HCT116 (cell line): ENCODE results near the gene CNPY4.

Experiments
- EZH2phosphoT487 ChIP-seq: fragments of 200-600 bp; IDR thresholded peaks from 2 replicates; pipeline ENCODE4 v1.6.1; 2018; ENCODE audit warnings: antibody characterized with exemption, borderline replicate concordance
- POLR2A ChIP-seq: IDR thresholded peaks from 2 replicates; pipeline ENCODE4 v1.7.0; 2011; ENCODE audit warnings: borderline replicate concordance; ENCODE audit not compliant: insufficient read depth, insufficient read length; ENCODE audit errors: extremely low read depth
- POLR2AphosphoS5 ChIP-seq: IDR thresholded peaks from 2 replicates; pipeline ENCODE4 v1.6.1; 2011; ENCODE audit warnings: mild to moderate bottlenecking, low read depth, low read length, moderate library complexity
- RAD21 ChIP-seq: IDR thresholded peaks from 2 replicates; pipeline ENCODE4 v1.6.1; 2012; ENCODE audit warnings: low read depth, mild to moderate bottlenecking
- SP1 ChIP-seq: IDR thresholded peaks from 2 replicates; pipeline ENCODE4 v1.6.1; 2012; ENCODE audit warnings: low read depth
- TF ChIP-seq, protein P1 (sequence below), 3 experiments: fragments of 200-600 bp in 1 of 3; sonication (generic) in 1 of 3; IDR thresholded peaks in 2 of 3; conservative IDR thresholded peaks in 1 of 3; 2 replicates each; pipeline ENCODE4 v1.5.1; 2012 to 2017; ENCODE audit warnings: low read depth in 2 of 3, low read length in 2 of 3, antibody characterized with exemption in 1 of 3, borderline replicate concordance in 1 of 3, control low read depth in 1 of 3, mild to moderate bottlenecking in 1 of 3, mixed read lengths in 1 of 3, mixed run types in 1 of 3, moderate library complexity in 1 of 3; ENCODE audit not compliant: insufficient read depth in 1 of 3
- TF ChIP-seq, protein P2 (sequence below): IDR thresholded peaks from 2 replicates; pipeline ENCODE4 v1.6.1; 2012
- TF ChIP-seq, protein P3 (sequence below): IDR thresholded peaks from 2 replicates; pipeline ENCODE4 v1.6.1; 2012

DNA sequence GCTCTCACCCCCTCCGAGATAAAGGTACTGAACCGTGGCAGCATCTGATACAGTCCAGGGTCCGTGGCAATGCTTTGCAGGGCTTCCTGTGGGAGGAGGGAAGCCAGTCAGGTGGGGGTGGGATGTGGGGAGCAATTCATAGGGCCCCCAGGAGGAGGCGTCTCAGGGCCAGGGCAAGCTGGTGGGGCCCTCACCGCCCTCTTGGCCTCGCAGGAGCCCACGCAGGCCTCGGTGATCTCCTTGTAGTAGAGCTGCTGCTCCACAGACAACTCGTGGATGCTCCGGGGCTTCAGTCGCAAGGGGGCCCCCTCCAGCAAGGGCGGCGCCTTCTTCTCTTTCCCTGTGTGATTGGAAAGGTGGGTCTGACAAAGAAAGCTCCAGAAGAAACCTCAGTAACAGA lies 7.5 kb upstream of the CNPY4 start:
- TF ChIP-seq POLR2A (no peak), SP1 (no peak), POLR2AphosphoS5 (no peak), RAD21 (no peak), EZH2phosphoT487 (no peak)
- TF ChIP-seq, protein P1, sequence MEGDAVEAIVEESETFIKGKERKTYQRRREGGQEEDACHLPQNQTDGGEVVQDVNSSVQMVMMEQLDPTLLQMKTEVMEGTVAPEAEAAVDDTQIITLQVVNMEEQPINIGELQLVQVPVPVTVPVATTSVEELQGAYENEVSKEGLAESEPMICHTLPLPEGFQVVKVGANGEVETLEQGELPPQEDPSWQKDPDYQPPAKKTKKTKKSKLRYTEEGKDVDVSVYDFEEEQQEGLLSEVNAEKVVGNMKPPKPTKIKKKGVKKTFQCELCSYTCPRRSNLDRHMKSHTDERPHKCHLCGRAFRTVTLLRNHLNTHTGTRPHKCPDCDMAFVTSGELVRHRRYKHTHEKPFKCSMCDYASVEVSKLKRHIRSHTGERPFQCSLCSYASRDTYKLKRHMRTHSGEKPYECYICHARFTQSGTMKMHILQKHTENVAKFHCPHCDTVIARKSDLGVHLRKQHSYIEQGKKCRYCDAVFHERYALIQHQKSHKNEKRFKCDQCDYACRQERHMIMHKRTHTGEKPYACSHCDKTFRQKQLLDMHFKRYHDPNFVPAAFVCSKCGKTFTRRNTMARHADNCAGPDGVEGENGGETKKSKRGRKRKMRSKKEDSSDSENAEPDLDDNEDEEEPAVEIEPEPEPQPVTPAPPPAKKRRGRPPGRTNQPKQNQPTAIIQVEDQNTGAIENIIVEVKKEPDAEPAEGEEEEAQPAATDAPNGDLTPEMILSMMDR (IDR thresholded peaks at IDR 0.05 in 2 of 3, conservative IDR thresholded peaks at IDR 0.05 in 1 of 3; ENCODE audit: borderline replicate concordance in 1 of 3, insufficient read depth in 1 of 3, low read depth in 2 of 3, low read length in 2 of 3), result no peak
- TF ChIP-seq, protein P2, sequence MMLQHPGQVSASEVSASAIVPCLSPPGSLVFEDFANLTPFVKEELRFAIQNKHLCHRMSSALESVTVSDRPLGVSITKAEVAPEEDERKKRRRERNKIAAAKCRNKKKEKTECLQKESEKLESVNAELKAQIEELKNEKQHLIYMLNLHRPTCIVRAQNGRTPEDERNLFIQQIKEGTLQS, result no peak
- TF ChIP-seq, protein P3, sequence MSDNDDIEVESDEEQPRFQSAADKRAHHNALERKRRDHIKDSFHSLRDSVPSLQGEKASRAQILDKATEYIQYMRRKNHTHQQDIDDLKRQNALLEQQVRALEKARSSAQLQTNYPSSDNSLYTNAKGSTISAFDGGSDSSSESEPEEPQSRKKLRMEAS, result no peak
